ENCODE data around the gene PTPRK. TPM values are rescaled to one million over a fixed set of nuclear protein-coding genes. Genes with fewer than 3 reads are reported as not detected.

Gene PTPRK
- polyA plus RNA-seq, 3 donors, result 0.01 TPM; not detected in 2

DNA sequence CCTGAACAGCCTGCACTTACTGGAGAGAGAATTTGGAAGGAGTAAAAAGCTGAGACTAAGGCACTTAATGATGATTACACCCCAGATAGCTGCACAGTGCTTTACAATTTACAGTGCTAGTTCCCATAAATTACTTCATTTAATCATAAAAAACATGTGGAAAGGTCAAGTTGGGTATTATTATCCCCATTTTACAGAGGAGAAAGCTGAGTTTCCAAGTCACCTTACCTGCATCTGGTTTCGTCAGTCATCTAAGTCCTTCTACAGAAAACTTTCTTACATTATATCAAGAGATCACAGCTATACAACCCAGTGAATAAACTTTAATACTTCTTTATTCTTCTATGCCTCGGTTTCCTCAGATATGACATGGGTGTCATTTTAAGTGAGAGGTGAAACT lies 3.3 kb downstream of the PTPRK start:
- H3K4me3 Mint-ChIP-seq, result peak overlapping the region in 1 of 2 donors; percentile 17
- Histone ChIP-seq H3K4me2 (replicated peaks; ENCODE audit: extremely low read depth, low read length, poor library complexity, severe bottlenecking) (no peak overlapping the region), H3K79me2 (ENCODE audit: insufficient read depth, low read length) (no peaks in the 10 kb centered on the region), H3K4me1 (ENCODE audit: control insufficient read depth in 1 of 2, insufficient read depth in 2 of 2, low read length in 2 of 2) (peaks cover 16 to 18% of the 10 kb centered on the region in 2 donors), H2AFZ (ENCODE audit: insufficient read depth, low read depth, low read length, poor library complexity, severe bottlenecking) (no peak overlapping the region), H3K9ac (ENCODE audit: insufficient read depth, low read length, poor library complexity, severe bottlenecking) (no peak overlapping the region), H3K4me3 (replicated peaks in 1 of 3; ENCODE audit: low read depth in 2 of 3, low read length in 3 of 3) (no peak overlapping the region), H3K27me3 (ENCODE audit: control insufficient read depth in 2 of 2, insufficient read depth in 2 of 2, low read length in 2 of 2) (peaks cover 45 to 58% of the 10 kb centered on the region in 2 donors), H3K27ac (ENCODE audit: low read depth in 1 of 2, low read length in 2 of 2) (no peak overlapping the region), H3K9me3 (replicated peaks in 1 of 2; ENCODE audit: control insufficient read depth in 1 of 2, insufficient read depth in 1 of 2, low read length in 2 of 2) (peaks cover 0 to 20% of the 10 kb centered on the region in 2 donors), H3K36me3 (replicated peaks in 1 of 2; ENCODE audit: control insufficient read depth in 1 of 2, insufficient read depth in 2 of 2, low read length in 2 of 2) (no peaks in the 10 kb centered on the region), H4K20me1 (ENCODE audit: insufficient read depth, low read length) (no peaks in the 10 kb centered on the region)
- TF ChIP-seq, protein P1, sequence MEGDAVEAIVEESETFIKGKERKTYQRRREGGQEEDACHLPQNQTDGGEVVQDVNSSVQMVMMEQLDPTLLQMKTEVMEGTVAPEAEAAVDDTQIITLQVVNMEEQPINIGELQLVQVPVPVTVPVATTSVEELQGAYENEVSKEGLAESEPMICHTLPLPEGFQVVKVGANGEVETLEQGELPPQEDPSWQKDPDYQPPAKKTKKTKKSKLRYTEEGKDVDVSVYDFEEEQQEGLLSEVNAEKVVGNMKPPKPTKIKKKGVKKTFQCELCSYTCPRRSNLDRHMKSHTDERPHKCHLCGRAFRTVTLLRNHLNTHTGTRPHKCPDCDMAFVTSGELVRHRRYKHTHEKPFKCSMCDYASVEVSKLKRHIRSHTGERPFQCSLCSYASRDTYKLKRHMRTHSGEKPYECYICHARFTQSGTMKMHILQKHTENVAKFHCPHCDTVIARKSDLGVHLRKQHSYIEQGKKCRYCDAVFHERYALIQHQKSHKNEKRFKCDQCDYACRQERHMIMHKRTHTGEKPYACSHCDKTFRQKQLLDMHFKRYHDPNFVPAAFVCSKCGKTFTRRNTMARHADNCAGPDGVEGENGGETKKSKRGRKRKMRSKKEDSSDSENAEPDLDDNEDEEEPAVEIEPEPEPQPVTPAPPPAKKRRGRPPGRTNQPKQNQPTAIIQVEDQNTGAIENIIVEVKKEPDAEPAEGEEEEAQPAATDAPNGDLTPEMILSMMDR (IDR thresholded peaks at IDR 0.05), result no peak
- no peak for DNase-seq
- intact Hi-C loops (cut with micrococcal nuclease), result no loop called here
- H3K27ac Mint-ChIP-seq, result no peak overlapping the region
- H3K27me3 Mint-ChIP-seq (ENCODE audit: low read depth in 3 of 3), result peaks cover 39 to 62% (median 46%) of the 10 kb centered on the region in 3 donors
- H3K4me1 Mint-ChIP-seq, result peaks cover 23% of the 10 kb centered on the region
- WGBS (ENCODE audit: insufficient coverage), result no CpG with 5 or more reads among the region's 2 CpGs
- H3K9me3 Mint-ChIP-seq, result peaks cover 0 to 25% (median 14%) of the 10 kb centered on the region in 7 donors
- peaks cover 4 to 13% of the 10 kb centered on the region in 2 donors for H3K36me3 Mint-ChIP-seq

DNA sequence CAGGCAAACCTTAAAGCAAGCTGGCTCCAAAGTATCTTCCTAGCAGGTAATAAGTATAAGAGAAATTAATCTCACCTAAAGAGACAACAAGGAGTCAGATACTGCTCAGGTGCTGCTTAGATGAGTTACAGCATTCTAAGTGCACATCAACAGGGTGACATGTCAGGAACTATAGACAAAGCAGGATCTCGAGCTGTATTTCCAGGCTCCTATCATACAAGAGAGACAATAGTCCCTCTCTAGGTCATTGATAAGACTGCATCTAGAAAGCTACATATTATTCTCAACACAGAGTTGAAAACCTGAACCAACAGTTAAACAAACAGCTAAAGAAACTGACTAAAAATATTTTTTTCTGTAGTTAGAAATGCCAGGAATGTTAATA lies 3.9 kb downstream of the PTPRK start:
- no peak overlapping the region for H3K4me3 Mint-ChIP-seq
- peaks cover 35 to 56% (median 42%) of the 10 kb centered on the region in 3 donors for H3K27me3 Mint-ChIP-seq (ENCODE audit: low read depth in 3 of 3)
- H3K4me1 ChIP-seq (ENCODE audit: control insufficient read depth in 1 of 2, insufficient read depth in 2 of 2, low read length in 2 of 2), result peaks cover 16 to 18% of the 10 kb centered on the region in 2 donors
- H3K79me2 ChIP-seq (ENCODE audit: insufficient read depth, low read length), result no peaks in the 10 kb centered on the region
- H3K36me3 Mint-ChIP-seq, result peaks cover 4 to 13% of the 10 kb centered on the region in 2 donors
- H3K9ac ChIP-seq (ENCODE audit: insufficient read depth, low read length, poor library complexity, severe bottlenecking), result no peak overlapping the region
- peaks cover 0 to 20% of the 10 kb centered on the region in 2 donors for H3K9me3 ChIP-seq (replicated peaks in 1 of 2; ENCODE audit: control insufficient read depth in 1 of 2, insufficient read depth in 1 of 2, low read length in 2 of 2)
- no peaks in the 10 kb centered on the region for H4K20me1 ChIP-seq (ENCODE audit: insufficient read depth, low read length)
- peaks cover 40 to 52% of the 10 kb centered on the region in 2 donors for H3K27me3 ChIP-seq (ENCODE audit: control insufficient read depth in 2 of 2, insufficient read depth in 2 of 2, low read length in 2 of 2)
- H3K36me3 ChIP-seq (replicated peaks in 1 of 2; ENCODE audit: control insufficient read depth in 1 of 2, insufficient read depth in 2 of 2, low read length in 2 of 2), result no peaks in the 10 kb centered on the region
- H3K4me3 ChIP-seq (replicated peaks in 1 of 3; ENCODE audit: low read depth in 2 of 3, low read length in 3 of 3), result no peak overlapping the region
- H3K4me2 ChIP-seq (replicated peaks; ENCODE audit: extremely low read depth, low read length, poor library complexity, severe bottlenecking), result no peak overlapping the region
- TF ChIP-seq, protein P1 (IDR thresholded peaks at IDR 0.05), result no peak
- WGBS (ENCODE audit: insufficient coverage), result 100% methylated on average over 1 of the region's 1 CpG
- intact Hi-C loops (cut with micrococcal nuclease), result no loop called here
- no peak overlapping the region for H3K27ac ChIP-seq (ENCODE audit: low read depth in 1 of 2, low read length in 2 of 2)
- H3K9me3 Mint-ChIP-seq, result peaks cover 0 to 25% (median 14%) of the 10 kb centered on the region in 7 donors
- H2AFZ ChIP-seq (ENCODE audit: insufficient read depth, low read depth, low read length, poor library complexity, severe bottlenecking), result no peak overlapping the region
- H3K27ac Mint-ChIP-seq, result no peak overlapping the region
- peaks cover 23% of the 10 kb centered on the region for H3K4me1 Mint-ChIP-seq
- no peak for DNase-seq

All from CD14-positive monocyte (primary cell).